CD14-positive monocyte (primary cell): ENCODE data around the gene CBFB. TPM values are rescaled to one million over a fixed set of nuclear protein-coding genes. Genes with fewer than 3 reads are reported as not detected.

Experiments used
- DNase-seq, 3 donors: peaks; one replicate each; pipeline ENCODE4 v3.0.0-alpha.2; 2011 to 2022
- H2AFZ ChIP-seq: 2 replicates; pipeline ENCODE4 v1.6.0; 2012; ENCODE audit warnings: mild to moderate bottlenecking, low read depth, low read length, inconsistent platforms; ENCODE audit not compliant: insufficient read depth, poor library complexity, severe bottlenecking
- H3K27ac ChIP-seq, 2 donors: 1 replicate in 1 of 2; 2 replicates in 1 of 2; pipeline ENCODE4 v1.5.1; 2012 to 2013; ENCODE audit warnings: low read length in 2 of 2, control low read depth in 1 of 2, inconsistent platforms in 1 of 2, low read depth in 1 of 2, mild to moderate bottlenecking in 1 of 2
- H3K27me3 ChIP-seq, 2 donors: one replicate each; pipeline versions ENCODE4 v1.6.0 to v1.6.1; 2011 to 2013; ENCODE audit warnings: low read length in 2 of 2; ENCODE audit not compliant: control insufficient read depth in 2 of 2, insufficient read depth in 2 of 2
- H3K36me3 ChIP-seq, 2 donors: replicated peaks in 1 of 2; 1 replicate in 1 of 2; 2 replicates in 1 of 2; pipeline versions ENCODE4 v1.5.1 to v1.6.1; 2012 to 2013; ENCODE audit warnings: low read length in 2 of 2, control low read depth in 1 of 2, inconsistent platforms in 1 of 2, mild to moderate bottlenecking in 1 of 2; ENCODE audit not compliant: insufficient read depth in 2 of 2, control insufficient read depth in 1 of 2
- H3K4me1 ChIP-seq, 2 donors: 1 replicate in 1 of 2; 2 replicates in 1 of 2; pipeline versions ENCODE4 v1.5.1 to v1.6.1; 2012 to 2013; ENCODE audit warnings: low read length in 2 of 2, control low read depth in 1 of 2, inconsistent platforms in 1 of 2, mild to moderate bottlenecking in 1 of 2, moderate library complexity in 1 of 2; ENCODE audit not compliant: insufficient read depth in 2 of 2, control insufficient read depth in 1 of 2
- H3K4me2 ChIP-seq: replicated peaks from 2 replicates; pipeline ENCODE3; 2012; ENCODE audit warnings: low read length, moderate library complexity, mild to moderate bottlenecking; ENCODE audit not compliant: poor library complexity, severe bottlenecking; ENCODE audit errors: extremely low read depth
- H3K4me3 ChIP-seq, 3 experiments: fragments of 200-600 bp in 1 of 3; sonication (generic) in 1 of 3; replicated peaks in 1 of 3; 1 replicate in 2 of 3; 2 replicates in 1 of 3; pipeline ENCODE4 v1.5.1; 2011 to 2013; ENCODE audit warnings: low read length in 3 of 3, mild to moderate bottlenecking in 3 of 3, control low read depth in 2 of 3, low read depth in 2 of 3, inconsistent platforms in 1 of 3, moderate library complexity in 1 of 3
- H3K79me2 ChIP-seq: 2 replicates; pipeline ENCODE4 v1.6.0; 2012; ENCODE audit warnings: mild to moderate bottlenecking, control low read depth, inconsistent platforms, low read length, moderate library complexity; ENCODE audit not compliant: insufficient read depth
- H3K9ac ChIP-seq: 2 replicates; pipeline ENCODE4 v1.6.0; 2017; ENCODE audit warnings: low read length, mild to moderate bottlenecking; ENCODE audit not compliant: insufficient read depth, poor library complexity, severe bottlenecking
- H3K9me3 ChIP-seq, 2 donors: replicated peaks in 1 of 2; 1 replicate in 1 of 2; 2 replicates in 1 of 2; pipeline versions ENCODE4 v1.5.1 to v1.6.1; 2012 to 2013; ENCODE audit warnings: low read length in 2 of 2, control low read depth in 1 of 2; ENCODE audit not compliant: control insufficient read depth in 1 of 2, insufficient read depth in 1 of 2
- H4K20me1 ChIP-seq: 2 replicates; pipeline ENCODE4 v1.6.0; 2012; ENCODE audit warnings: mild to moderate bottlenecking, low read length, control low read depth, moderate library complexity; ENCODE audit not compliant: insufficient read depth
- H3K27ac Mint-ChIP-seq, 7 donors: one replicate each; pipeline ENCODE4 v1.8.0; 2020; ENCODE audit warnings: mild to moderate bottlenecking in 7 of 7, mixed read lengths in 7 of 7, moderate library complexity in 6 of 7, inconsistent platforms in 2 of 7
- H3K27me3 Mint-ChIP-seq, 3 donors: one replicate each; pipeline ENCODE4 v1.8.0; 2021 to 2022; ENCODE audit warnings: low read depth in 3 of 3, mild to moderate bottlenecking in 3 of 3, mixed read lengths in 3 of 3, moderate library complexity in 3 of 3, inconsistent platforms in 1 of 3
- H3K36me3 Mint-ChIP-seq, 2 donors: one replicate each; pipeline ENCODE4 v1.8.0; 2020; ENCODE audit warnings: mixed read lengths in 2 of 2, inconsistent platforms in 1 of 2, mild to moderate bottlenecking in 1 of 2
- H3K4me1 Mint-ChIP-seq: one replicate; pipeline ENCODE4 v1.8.0; 2020; ENCODE audit warnings: mild to moderate bottlenecking, mixed read lengths
- H3K4me3 Mint-ChIP-seq, 2 donors: one replicate each; pipeline ENCODE4 v1.8.0; 2020; ENCODE audit warnings: mild to moderate bottlenecking in 2 of 2, mixed read lengths in 2 of 2, moderate library complexity in 1 of 2
- H3K9me3 Mint-ChIP-seq, 7 donors: one replicate each; pipeline ENCODE4 v1.8.0; 2020 to 2022; ENCODE audit warnings: mixed read lengths in 7 of 7, mild to moderate bottlenecking in 6 of 7, moderate library complexity in 6 of 7, inconsistent platforms in 2 of 7
- CTCF ChIP-seq: fragments of 200-600 bp; IDR thresholded peaks from one replicate; pipeline ENCODE4 v1.8.0; 2022; ENCODE audit warnings: antibody characterized with exemption, mild to moderate bottlenecking
- WGBS: methylation state at CpG from one replicate; pipeline ENCODE4 v1.1.5; 2013; ENCODE audit warnings: missing lambda C conversion rate; ENCODE audit not compliant: insufficient coverage; 5-methylcytosine and 5-hydroxymethylcytosine counted together
- intact Hi-C, 2 donors: fragments of 100-400 bp; cut with micrococcal nuclease; formaldehyde crosslinking; loops; one replicate each; pipeline versions ENCODE4 v1.15.0 to v1.15.1; 2023
- polyA plus RNA-seq, 3 donors: library from polyadenylated mRNA; depleted of rRNA in 1 of 3; unstranded in 2 of 3; stranded (reverse) in 1 of 3; fragments of 300-500 nt in 2 of 3; fragments of >200 nt in 1 of 3; fragmentation: Illumina TruSeq in 2 of 3; gene quantifications; 1 replicate in 2 of 3; 2 replicates in 1 of 3; pipeline ENCODE4 v1.2.3, GENCODE V29; 2012 to 2021

CBFB gene
- polyA plus RNA-seq, 3 donors: 28.3 to 45.4 (median 29.5) TPM

GRCh38 chr16:67043420-67043819 is 14.5 kb downstream of the CBFB start:
- Histone ChIP-seq H3K4me3 (no peak overlapping the region), H3K4me2 (no peak overlapping the region), H3K36me3 (peaks cover 21 to 75% of the 10 kb centered on the region in 2 donors), H3K4me1 (no peaks in the 10 kb centered on the region), H3K9ac (no peak overlapping the region), H2AFZ (no peak overlapping the region), H3K79me2 (peaks cover 97% of the 10 kb centered on the region), H3K9me3 (no peaks in the 10 kb centered on the region), H3K27me3 (no peaks in the 10 kb centered on the region), H3K27ac (peak overlapping the region in 1 of 2 donors; percentile 3), H4K20me1 (peaks cover 76% of the 10 kb centered on the region)
- peaks cover 5% of the 10 kb centered on the region for H3K4me1 Mint-ChIP-seq
- no CpG with 5 or more reads among the region's 1 CpG for WGBS
- no peak for DNase-seq
- no peaks in the 10 kb centered on the region for H3K27me3 Mint-ChIP-seq
- H3K9me3 Mint-ChIP-seq: no peaks in the 10 kb centered on the region
- H3K36me3 Mint-ChIP-seq: peaks cover 43 to 61% of the 10 kb centered on the region in 2 donors
- no peak overlapping the region for H3K4me3 Mint-ChIP-seq
- no peak for TF ChIP-seq CTCF
- intact Hi-C loops: no loop called here
- no peak overlapping the region for H3K27ac Mint-ChIP-seq

- H3K27ac Mint-ChIP-seq: no peak overlapping the region
- WGBS: no CpG with 5 or more reads among the region's 2 CpGs
Observed at GRCh38 chr16:67050796-67051195, 21.8 kb downstream of the CBFB start.

More at GRCh38 chr16:67050796-67051195, 21.8 kb downstream of the CBFB start:
- intact Hi-C loops: no loop called here
- Histone ChIP-seq H3K27ac (no peak overlapping the region), H3K36me3 (peaks cover 15 to 47% of the 10 kb centered on the region in 2 donors), H3K9me3 (no peaks in the 10 kb centered on the region), H3K4me2 (no peak overlapping the region), H3K4me3 (no peak overlapping the region), H3K4me1 (no peaks in the 10 kb centered on the region), H3K9ac (no peak overlapping the region), H3K27me3 (no peaks in the 10 kb centered on the region), H3K79me2 (peaks cover 89% of the 10 kb centered on the region), H2AFZ (no peak overlapping the region), H4K20me1 (peaks cover 65% of the 10 kb centered on the region)
- H3K4me3 Mint-ChIP-seq: no peak overlapping the region
- peaks cover 15% of the 10 kb centered on the region for H3K4me1 Mint-ChIP-seq
- no peaks in the 10 kb centered on the region for H3K27me3 Mint-ChIP-seq
- no peak for DNase-seq
- TF ChIP-seq CTCF: no peak
- peaks cover 17 to 64% of the 10 kb centered on the region in 2 donors for H3K36me3 Mint-ChIP-seq
- H3K9me3 Mint-ChIP-seq: no peaks in the 10 kb centered on the region
